Activated naive CD8-positive, alpha-beta T cell treated with anti-CD3 and anti-CD28 coated beads, Interleukin-2, amount 50 U/mL, for 24 hours (primary cell): ENCODE data around the gene SRXN1.
A peak's percentile ranks its signal among the peaks of the same experiment; 100 is the strongest.
"Not testable (repeated sequence)": the region's sequence is repeated elsewhere in the genome, so short reads cannot be mapped to it uniquely, and the experiment has no call there.

Source experiments
- ATAC-seq: fragments of 150-1000 bp; cut with Tn5 transposase; one replicate; pipeline ENCODE4 v1.10.0; 2021
- DNase-seq: peaks from one replicate; pipeline ENCODE4 v3.0.0; 2021
- H3K27ac Mint-ChIP-seq: one replicate; pipeline ENCODE4 v1.8.0; 2021; ENCODE audit warnings: mild to moderate bottlenecking, mixed read lengths
- H3K27me3 Mint-ChIP-seq: one replicate; pipeline ENCODE4 v1.8.0; 2021; ENCODE audit warnings: mixed read lengths
- H3K36me3 Mint-ChIP-seq: one replicate; pipeline ENCODE4 v1.8.0; 2021; ENCODE audit warnings: low read depth, mixed read lengths
- H3K4me1 Mint-ChIP-seq: one replicate; pipeline ENCODE4 v1.8.0; 2021; ENCODE audit warnings: mixed read lengths
- H3K4me3 Mint-ChIP-seq: one replicate; pipeline ENCODE4 v1.8.0; 2021; ENCODE audit warnings: mild to moderate bottlenecking, moderate library complexity, mixed read lengths
- H3K9me3 Mint-ChIP-seq: one replicate; pipeline ENCODE4 v1.8.0; 2021; ENCODE audit warnings: mixed read lengths

Gene SRXN1

GRCh38 chr20:653110-653589, at the start of gene SRXN1:
TSS of gene SRXN1 (minus strand) at chr20:653200. CDS start at chr20:653185, 15 bp downstream.
- Mint-ChIP-seq H3K9me3 (no peaks in the 10 kb centered on the region), H3K27me3 (peaks cover 11% of the 10 kb centered on the region)
- ATAC-seq = peak; percentile 88

GRCh38 chr20:701401-702129, 48.6 kb upstream of the SRXN1 start:
- no peaks in the 10 kb centered on the region for H3K36me3 Mint-ChIP-seq
- H3K4me1 Mint-ChIP-seq = no peaks in the 10 kb centered on the region
- H3K4me3 Mint-ChIP-seq = no peak overlapping the region
- H3K27ac Mint-ChIP-seq = no peak overlapping the region
- H3K9me3 Mint-ChIP-seq = no peaks in the 10 kb centered on the region
- ATAC-seq (no peak), DNase-seq (no peak)
- peaks cover 6% of the 10 kb centered on the region for H3K27me3 Mint-ChIP-seq

More at GRCh38 chr20:653110-653589, at the start of gene SRXN1:
- Mint-ChIP-seq H3K36me3 (peaks cover 23% of the 10 kb centered on the region), H3K4me1 (peaks cover 26% of the 10 kb centered on the region), H3K4me3 (peak within 1 kb of the TSS; percentile 84), H3K27ac (peak within 1 kb of the TSS; percentile 84)
- DNase-seq = peak; percentile 89

- Mint-ChIP-seq H3K4me1 (no peaks in the 10 kb centered on the region), H3K4me3 (no peak overlapping the region), H3K27ac (no peak overlapping the region), H3K9me3 (no peaks in the 10 kb centered on the region), H3K27me3 (peaks cover 2% of the 10 kb centered on the region), H3K36me3 (no peaks in the 10 kb centered on the region)
- DNase-seq = no peak
- no peak for ATAC-seq
These were observed 46.9 kb upstream of the SRXN1 start for GRCh38 chr20:699811-700338.

- no peaks in the 10 kb centered on the region for H3K36me3 Mint-ChIP-seq
- peaks cover 2% of the 10 kb centered on the region for H3K27me3 Mint-ChIP-seq
- ATAC-seq (no peak), DNase-seq (no peak)
- H3K27ac Mint-ChIP-seq = no peak overlapping the region
- no peaks in the 10 kb centered on the region for H3K4me1 Mint-ChIP-seq
- H3K4me3 Mint-ChIP-seq = no peak overlapping the region
- H3K9me3 Mint-ChIP-seq = no peaks in the 10 kb centered on the region
These were observed 46.3 kb upstream of the SRXN1 start for GRCh38 chr20:699342-699741.

- Mint-ChIP-seq H3K9me3 (no peaks in the 10 kb centered on the region), H3K4me1 (no peaks in the 10 kb centered on the region), H3K27me3 (peaks cover 2% of the 10 kb centered on the region), H3K36me3 (no peaks in the 10 kb centered on the region), H3K4me3 (no peak overlapping the region), H3K27ac (no peak overlapping the region)
- DNase-seq = no peak
- ATAC-seq = no peak
These were observed 45.3 kb upstream of the SRXN1 start for GRCh38 chr20:698276-698675.

GRCh38 chr20:697826-698225, 44.8 kb upstream of the SRXN1 start:
- H3K36me3 Mint-ChIP-seq = no peaks in the 10 kb centered on the region
- H3K27ac Mint-ChIP-seq = no peak overlapping the region
- peaks cover 2% of the 10 kb centered on the region for H3K27me3 Mint-ChIP-seq
- no peak for ATAC-seq
- no peaks in the 10 kb centered on the region for H3K9me3 Mint-ChIP-seq
- H3K4me3 Mint-ChIP-seq = no peak overlapping the region
- DNase-seq = no peak
- no peaks in the 10 kb centered on the region for H3K4me1 Mint-ChIP-seq

GRCh38 chr20:695165-695866, 42.3 kb upstream of the SRXN1 start:
- ATAC-seq (no peak), DNase-seq (no peak)
- Mint-ChIP-seq H3K27me3 (peaks cover 2% of the 10 kb centered on the region), H3K27ac (no peak overlapping the region), H3K4me3 (no peak overlapping the region), H3K36me3 (no peaks in the 10 kb centered on the region), H3K9me3 (no peaks in the 10 kb centered on the region), H3K4me1 (no peaks in the 10 kb centered on the region)

- no peak for ATAC-seq
- no peak overlapping the region for H3K4me3 Mint-ChIP-seq
- H3K4me1 Mint-ChIP-seq = no peaks in the 10 kb centered on the region
- no peaks in the 10 kb centered on the region for H3K9me3 Mint-ChIP-seq
- DNase-seq = no peak
- H3K27me3 Mint-ChIP-seq = peaks cover 2% of the 10 kb centered on the region
- no peak overlapping the region for H3K27ac Mint-ChIP-seq
- no peaks in the 10 kb centered on the region for H3K36me3 Mint-ChIP-seq
These were observed 41.5 kb upstream of the SRXN1 start for GRCh38 chr20:694496-694895.

- not testable (repeated sequence) for H3K36me3 Mint-ChIP-seq, H3K9me3 Mint-ChIP-seq
These were observed 40.8 kb upstream of the SRXN1 start for GRCh38 chr20:693786-694185.

GRCh38 chr20:692044-692443, 39.0 kb upstream of the SRXN1 start:
- Mint-ChIP-seq H3K9me3 (no peaks in the 10 kb centered on the region), H3K27me3 (peaks cover 13% of the 10 kb centered on the region), H3K4me1 (no peaks in the 10 kb centered on the region), H3K27ac (no peak overlapping the region), H3K4me3 (no peak overlapping the region), H3K36me3 (no peaks in the 10 kb centered on the region)
- ATAC-seq (no peak), DNase-seq (no peak)

More at GRCh38 chr20:693786-694185, 40.8 kb upstream of the SRXN1 start:
- not testable (repeated sequence) for ATAC-seq, H3K27ac Mint-ChIP-seq, H3K4me3 Mint-ChIP-seq, H3K4me1 Mint-ChIP-seq, DNase-seq, H3K27me3 Mint-ChIP-seq

- no peak overlapping the region for H3K4me3 Mint-ChIP-seq
- H3K27ac Mint-ChIP-seq = no peak overlapping the region
- ATAC-seq (no peak), DNase-seq (no peak)
- no peaks in the 10 kb centered on the region for H3K4me1 Mint-ChIP-seq
- H3K27me3 Mint-ChIP-seq = peaks cover 17% of the 10 kb centered on the region
- H3K36me3 Mint-ChIP-seq = no peaks in the 10 kb centered on the region
- no peaks in the 10 kb centered on the region for H3K9me3 Mint-ChIP-seq
These were observed 36.9 kb upstream of the SRXN1 start for GRCh38 chr20:689947-690346.

- ATAC-seq = peak; percentile 61
- no peak overlapping the region for H3K27ac Mint-ChIP-seq
- H3K27me3 Mint-ChIP-seq = peaks cover 17% of the 10 kb centered on the region
- no peaks in the 10 kb centered on the region for H3K4me1 Mint-ChIP-seq
- H3K4me3 Mint-ChIP-seq = no peak overlapping the region
- DNase-seq = no peak
- no peaks in the 10 kb centered on the region for H3K9me3 Mint-ChIP-seq
- H3K36me3 Mint-ChIP-seq = no peaks in the 10 kb centered on the region
These were observed 36.3 kb upstream of the SRXN1 start for GRCh38 chr20:689348-689747.

- H3K36me3 Mint-ChIP-seq = no peaks in the 10 kb centered on the region
- H3K27ac Mint-ChIP-seq = no peak overlapping the region
- H3K27me3 Mint-ChIP-seq = peaks cover 17% of the 10 kb centered on the region
- H3K9me3 Mint-ChIP-seq = no peaks in the 10 kb centered on the region
- ATAC-seq = no peak
- no peak for DNase-seq
- no peak overlapping the region for H3K4me3 Mint-ChIP-seq
- H3K4me1 Mint-ChIP-seq = no peaks in the 10 kb centered on the region
These were observed 35.8 kb upstream of the SRXN1 start for GRCh38 chr20:688809-689212.

GRCh38 chr20:687468-688203, 34.6 kb upstream of the SRXN1 start:
- Mint-ChIP-seq H3K27me3 (peaks cover 17% of the 10 kb centered on the region), H3K4me1 (no peaks in the 10 kb centered on the region), H3K9me3 (no peaks in the 10 kb centered on the region), H3K4me3 (no peak overlapping the region), H3K27ac (no peak overlapping the region), H3K36me3 (no peaks in the 10 kb centered on the region)
- ATAC-seq = no peak
- DNase-seq = no peak
